GM18909 (cell line): Measurements from ENCODE around the gene WBP2.
A peak's percentile ranks its signal among the peaks of the same experiment; 100 is the strongest.
"Not testable (repeated sequence)": the region's sequence is repeated elsewhere in the genome, so short reads cannot be mapped to it uniquely, and the experiment has no call there.

Experiments used
- ATAC-seq: cut with Tn5 transposase; IDR thresholded peaks from one replicate; pipeline ENCODE4 v1.9.1; 2021; ENCODE audit warnings: mild to moderate bottlenecking; ENCODE audit not compliant: unreplicated experiment, poor library complexity

Gene WBP2

DNA sequence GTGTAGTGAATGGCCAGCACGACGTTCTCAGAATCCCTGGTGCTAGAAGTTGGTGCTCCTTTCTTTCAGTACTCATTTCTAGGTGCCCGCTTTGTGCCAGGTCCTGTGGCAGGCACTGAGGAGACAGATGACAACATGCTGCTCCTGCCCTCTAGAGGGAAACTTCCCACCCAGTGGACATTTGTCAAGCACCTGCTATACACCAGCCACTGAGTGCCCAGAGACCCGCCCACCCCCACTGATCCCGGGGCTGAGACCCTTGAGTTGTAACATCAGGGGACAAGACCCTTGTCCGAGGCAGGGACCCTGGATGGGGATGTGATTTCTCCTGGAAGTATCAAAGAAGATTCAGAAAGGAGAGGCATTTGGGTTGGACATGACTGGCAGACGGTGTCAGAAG is 36.0 kb downstream of the WBP2 start:
- ATAC-seq, result no peak

DNA sequence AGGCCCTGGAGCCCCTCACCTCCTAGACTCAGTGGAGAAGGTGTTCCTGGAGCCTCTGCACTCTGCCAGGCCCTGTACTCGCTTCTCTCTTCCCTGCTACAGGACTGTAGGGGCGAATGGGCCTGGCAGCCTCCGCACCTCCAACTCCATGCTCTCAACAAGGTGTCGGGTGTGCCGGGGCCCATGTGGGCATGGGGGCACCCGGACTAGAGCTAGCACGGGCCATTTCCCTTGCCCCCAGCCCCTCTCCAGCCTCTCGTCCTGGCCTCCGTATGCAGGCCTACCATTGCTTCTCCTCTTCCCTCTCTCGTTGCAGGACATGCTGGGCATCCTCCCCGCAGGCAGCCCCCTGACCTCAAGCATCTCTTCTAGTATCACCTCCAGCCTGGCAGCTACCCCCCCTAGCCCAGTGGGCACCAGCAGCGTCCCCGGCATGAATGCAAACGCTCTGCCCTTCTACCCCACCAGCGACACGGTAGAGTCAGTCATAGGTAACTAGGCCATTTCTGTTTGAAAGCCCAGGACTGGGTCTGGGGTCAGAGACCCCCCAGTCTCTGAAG is 36.7 kb downstream of the WBP2 start:
- no peak for ATAC-seq

DNA sequence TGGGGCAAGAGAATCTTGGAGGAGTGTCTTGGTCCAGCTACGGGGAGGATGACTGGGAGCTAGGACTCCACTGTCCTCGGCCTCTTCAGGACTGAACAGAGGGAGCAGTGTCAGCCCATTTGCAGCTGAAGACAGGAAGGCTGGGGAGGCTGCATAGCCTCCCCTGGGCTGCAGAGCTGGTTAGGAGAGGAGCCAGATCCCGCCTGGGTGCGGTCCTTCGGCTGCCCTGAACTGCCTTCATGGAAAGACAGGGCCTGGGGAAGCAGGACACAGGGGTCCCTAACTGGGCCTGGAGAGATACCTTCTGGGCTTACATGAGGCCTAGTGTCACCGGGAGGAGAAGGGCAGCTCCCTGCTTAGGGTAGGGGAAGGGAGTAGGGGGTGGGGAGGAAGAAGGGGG is 37.6 kb downstream of the WBP2 start:
- no peak for ATAC-seq

DNA sequence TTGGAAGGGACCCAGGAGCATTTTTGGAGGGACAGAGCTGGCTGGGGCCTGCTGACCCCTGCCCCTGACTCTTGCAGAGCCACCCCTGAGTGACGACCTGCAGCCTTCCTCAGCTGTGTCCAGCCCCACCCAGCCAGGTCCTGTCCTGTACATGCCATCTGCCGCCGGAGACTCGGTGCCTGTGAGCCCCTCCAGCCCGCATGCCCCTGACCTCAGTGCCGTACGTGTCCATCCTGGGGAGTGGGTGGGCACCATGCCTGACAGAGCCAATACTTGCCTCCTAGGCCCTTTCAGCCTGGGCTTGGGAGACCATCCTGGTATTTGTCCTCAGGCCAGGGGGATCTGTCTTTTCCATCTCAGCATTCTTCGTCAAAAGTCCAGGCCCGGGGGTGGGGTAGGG is 38.4 kb downstream of the WBP2 start:
- ATAC-seq, result no peak

DNA sequence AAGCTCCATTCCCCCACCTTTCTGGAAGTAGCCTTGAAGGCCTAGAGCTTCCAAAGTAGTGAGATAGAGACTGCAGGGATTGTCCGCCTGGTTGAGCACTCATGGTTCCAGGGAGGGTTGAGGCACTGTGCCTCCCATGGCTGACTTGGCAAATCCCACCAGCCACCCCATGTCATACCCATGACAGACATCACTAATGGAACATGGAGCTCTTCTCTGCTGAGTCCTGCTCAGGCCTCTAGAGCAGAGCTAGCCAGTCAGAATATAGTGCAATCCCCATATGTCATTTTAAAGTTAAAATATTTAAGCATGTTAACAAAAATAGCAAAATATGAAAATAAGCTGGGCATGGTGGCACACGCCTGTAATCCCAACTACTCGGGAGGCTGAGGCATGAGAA is 39.7 kb downstream of the WBP2 start:
- ATAC-seq, result no peak

DNA sequence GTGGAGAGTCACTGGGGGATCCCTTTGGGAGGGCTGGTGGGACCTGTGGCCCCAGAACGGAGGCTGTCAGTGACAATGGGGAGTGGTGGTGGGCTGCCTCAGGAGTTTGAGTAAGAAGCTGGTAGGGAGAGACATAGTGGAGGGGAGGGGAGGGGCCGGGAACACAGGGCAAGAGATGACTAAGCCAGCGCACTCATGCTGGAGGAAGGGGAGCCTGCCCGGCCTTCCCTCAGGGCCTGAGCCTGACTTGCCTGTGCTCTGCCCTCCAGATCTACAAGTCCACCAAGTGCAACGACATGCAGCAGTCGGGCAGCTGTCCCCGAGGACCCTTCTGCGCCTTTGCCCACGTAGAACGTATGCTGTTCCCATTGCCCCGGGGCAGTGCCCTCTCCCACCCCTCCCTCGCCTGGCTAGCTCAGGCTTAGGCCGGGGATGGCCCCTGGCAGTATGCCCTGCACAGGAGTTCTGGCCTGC is 40.2 kb downstream of the WBP2 start:
- ATAC-seq, result no peak

DNA sequence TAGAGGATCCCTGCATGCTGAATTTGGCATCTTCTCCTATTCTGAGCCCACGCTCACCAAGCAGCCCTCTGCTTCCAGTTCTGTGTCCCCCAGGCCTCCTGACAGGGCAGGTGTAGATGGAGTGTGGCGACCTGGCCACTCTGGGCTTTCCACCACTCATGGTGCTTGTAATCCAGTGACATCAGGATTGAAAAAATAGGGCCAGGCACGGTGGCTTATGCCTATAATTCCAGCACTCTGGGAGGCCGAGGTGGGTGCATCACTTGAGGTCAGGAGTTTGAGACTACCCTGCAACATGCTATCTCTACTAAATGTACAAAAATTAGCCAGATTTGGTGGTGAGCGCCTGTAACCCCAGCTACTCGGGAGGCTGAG is 41.1 kb downstream of the WBP2 start:
- ATAC-seq, result no peak

DNA sequence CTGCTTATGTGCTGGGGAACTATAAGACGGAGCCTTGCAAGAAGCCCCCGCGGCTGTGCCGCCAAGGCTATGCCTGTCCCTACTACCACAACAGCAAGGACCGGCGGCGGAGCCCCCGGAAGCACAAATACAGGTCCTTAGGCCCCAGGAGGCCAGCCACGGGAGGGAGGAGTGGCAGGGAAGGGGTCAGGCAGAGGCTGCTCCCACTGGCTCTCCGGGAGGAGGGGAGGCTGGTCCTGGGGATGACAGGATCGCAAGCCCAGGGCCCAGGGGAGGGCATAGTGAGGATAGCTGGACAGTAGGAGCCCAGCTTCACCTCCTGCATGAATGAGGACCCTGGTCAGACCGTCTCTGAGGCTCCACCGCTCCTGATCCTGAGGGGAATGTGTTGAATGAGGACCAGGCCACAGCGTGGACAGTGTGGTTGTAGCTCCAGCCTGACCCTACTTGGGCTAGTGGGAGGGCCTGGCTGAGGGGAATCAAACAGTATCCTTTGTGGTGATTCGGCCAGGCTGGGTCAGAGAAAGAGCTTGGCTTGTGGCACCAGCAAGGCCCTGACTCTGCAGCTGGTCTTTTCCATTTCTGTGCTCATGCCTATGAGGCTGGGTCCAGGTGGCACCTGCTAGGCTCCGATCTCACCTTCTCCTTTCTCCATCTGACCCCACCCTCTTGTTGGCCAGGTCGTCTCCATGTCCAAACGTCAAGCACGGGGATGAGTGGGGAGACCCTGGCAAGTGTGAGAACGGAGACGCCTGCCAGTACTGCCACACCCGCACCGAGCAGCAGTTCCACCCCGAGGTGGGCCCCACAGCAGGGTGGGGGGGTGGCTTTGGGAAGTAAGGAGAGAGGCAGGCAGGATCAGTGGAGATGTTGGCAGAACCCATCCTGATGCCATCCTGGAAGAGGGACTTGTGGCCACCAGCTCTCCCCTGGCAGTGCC is 41.8 kb downstream of the WBP2 start:
- no peak for ATAC-seq

DNA sequence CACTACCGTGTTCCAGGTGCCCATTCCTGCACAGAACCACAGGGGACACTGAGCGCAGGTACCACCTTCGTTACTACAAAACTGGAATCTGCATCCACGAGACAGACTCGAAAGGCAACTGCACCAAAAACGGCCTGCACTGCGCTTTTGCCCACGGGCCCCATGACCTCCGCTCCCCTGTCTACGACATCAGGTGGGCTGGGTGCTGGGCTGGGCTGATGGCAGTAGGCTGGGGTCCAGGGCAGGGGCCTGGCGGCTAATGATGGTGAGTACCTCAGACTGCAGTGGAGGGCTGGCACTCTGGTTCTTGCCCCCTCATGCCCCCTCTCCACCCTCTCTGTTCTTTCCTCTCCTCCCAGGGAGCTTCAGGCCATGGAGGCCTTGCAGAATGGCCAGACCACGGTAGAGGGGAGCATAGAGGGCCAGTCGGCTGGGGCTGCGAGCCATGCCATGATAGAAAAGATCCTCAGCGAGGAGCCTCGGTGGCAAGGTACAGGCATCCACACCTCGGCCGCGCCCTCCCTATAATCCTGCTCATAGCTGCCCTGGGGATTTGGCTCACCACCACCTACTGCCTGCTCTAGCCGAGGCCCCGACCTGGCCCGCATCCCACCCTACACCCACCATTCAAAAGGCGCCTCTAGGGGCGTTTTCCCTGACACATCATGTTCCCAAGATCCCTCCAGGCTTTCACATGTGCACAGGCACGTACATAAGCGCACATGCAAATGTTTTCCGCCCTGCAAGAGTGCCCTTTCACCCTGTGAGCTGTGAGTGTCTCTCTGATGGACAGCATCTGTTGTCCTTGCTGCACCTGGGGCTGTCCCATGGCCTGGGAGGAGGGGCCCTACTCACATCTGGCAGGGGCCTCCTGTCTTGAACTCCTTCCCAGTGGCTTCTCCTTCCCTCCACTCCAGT is 42.8 kb downstream of the WBP2 start:
- ATAC-seq, result no peak

DNA sequence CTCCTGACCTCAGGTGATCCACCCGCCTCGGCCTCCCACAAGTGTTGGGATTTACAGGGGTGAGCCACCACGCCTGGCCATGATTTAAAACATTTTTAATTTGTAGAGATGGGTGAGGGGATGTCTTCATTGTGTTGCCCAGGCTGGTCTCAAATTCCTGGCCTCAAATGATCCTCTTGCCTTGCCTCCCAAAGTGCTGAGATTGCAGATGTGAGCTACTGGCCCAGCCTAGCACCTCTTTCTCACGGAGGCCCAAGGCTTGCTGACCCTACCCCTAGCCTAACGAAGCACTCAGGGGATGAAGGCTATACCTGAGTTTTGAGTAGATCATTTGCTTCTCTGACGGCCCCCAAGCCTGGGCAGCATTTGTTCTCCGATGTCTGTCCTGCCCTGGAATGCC is 44.0 kb downstream of the WBP2 start:
- no peak for ATAC-seq

DNA sequence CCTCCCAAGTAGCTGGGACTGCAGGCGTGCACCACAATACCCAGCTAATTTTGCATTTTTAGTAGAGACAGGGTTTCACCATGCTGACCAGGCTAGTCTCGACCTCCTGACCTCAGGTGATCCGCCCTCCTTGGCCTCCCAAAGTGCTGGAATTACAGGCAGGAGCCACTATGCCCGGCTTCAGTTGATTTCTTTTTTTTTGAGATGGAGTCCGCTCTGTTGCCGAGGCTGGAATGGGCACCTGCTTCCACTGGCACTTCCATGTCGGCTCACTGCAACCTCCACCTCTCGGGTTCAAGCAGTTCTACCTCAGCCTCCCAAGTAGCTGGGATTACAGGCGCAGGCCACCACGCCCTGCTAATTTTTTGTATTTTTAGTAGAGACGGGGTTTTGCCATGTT is 44.4 kb downstream of the WBP2 start:
- ATAC-seq, result not testable (repeated sequence)

DNA sequence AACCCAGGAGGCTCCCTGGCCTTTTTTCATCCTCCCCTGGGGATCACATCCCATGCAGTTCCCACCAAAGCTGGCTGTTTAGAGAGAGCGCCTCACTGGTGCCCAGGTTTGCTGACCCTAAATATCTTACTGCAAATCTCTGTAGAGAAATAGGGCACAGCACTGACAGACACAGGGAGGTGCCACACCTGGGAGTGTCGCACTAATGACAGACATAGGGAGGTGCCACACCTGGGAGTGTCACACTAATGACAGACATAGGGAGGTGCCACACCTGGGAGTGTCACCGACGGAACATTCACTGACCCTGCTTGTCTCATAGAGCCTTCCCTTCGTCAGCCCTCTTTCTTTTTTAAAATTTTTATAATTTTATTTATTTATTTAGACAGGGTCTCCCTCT is 44.9 kb downstream of the WBP2 start:
- no peak for ATAC-seq

DNA sequence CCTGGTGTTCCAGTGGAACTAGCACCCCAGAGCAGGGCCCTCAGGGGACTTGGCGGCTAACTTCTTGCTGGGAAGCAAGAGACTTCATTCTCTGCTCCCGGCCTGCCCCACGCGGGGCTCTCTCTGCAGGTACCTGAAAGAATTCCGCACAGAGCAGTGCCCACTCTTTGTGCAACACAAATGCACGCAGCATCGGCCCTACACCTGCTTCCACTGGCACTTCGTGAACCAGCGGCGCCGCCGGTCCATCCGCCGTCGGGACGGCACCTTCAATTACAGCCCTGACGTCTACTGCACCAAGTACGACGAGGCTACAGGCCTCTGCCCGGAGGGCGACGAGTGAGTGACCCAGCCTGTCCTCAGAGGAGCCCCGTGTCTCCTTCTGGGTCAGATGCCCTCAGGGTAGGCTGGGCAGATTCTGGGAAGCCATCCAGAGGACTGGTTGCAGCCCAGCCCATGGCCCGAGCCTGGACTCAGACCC is 45.5 kb downstream of the WBP2 start:
- no peak for ATAC-seq

DNA sequence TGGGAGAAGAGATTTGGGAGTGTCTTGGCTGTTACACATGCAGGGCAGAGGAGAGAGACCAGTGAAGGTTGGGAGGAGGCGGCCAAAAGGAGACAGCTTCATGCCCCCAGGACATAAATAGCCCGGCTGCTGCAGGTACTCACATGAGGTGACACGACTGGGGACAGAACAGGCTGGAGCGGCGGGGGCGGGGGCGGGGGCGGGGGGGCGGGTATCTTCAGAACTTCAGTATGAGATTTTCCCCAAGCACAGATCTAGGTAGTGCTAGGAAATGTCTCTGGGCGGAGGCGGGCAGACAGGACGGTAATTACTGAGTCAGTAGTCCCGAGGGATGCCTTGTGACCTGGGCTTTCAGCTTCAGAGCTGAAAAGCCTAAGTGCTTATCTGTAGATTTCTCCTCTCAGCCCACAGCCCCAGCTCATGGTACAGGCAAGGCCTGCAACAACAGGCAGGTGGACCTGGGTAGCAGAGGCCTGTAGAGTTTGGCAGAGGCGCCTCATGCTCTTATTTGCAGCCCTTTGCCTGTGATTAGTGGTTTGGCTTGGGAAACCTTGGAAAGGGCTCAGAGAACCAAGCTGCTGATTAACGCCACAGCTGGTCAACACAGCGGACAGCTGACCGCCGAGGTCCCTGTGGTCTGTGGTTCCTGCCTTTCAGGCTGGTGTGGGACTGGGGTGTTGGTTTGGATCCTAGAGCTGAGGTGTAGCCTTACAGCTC is 46.1 kb downstream of the WBP2 start:
- ATAC-seq, result peak; percentile 69

DNA sequence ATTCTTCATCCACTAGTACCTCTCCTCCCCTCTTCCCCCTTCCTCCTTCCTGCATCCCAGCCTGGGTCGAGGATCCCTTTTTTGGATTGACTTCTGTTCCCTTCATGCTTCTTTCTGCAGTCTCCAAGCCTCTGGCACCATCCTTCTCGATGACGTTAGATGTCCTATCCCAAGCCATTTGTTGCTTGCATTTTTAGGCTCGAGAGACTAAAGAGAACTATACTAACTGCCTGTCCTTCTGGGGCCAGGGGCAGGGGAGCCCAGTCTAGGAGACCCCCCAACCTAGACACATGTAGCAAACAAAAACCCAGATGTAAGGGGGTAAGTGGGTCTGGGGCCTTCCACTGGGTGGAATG is 46.6 kb downstream of the WBP2 start:
- no peak for ATAC-seq

DNA sequence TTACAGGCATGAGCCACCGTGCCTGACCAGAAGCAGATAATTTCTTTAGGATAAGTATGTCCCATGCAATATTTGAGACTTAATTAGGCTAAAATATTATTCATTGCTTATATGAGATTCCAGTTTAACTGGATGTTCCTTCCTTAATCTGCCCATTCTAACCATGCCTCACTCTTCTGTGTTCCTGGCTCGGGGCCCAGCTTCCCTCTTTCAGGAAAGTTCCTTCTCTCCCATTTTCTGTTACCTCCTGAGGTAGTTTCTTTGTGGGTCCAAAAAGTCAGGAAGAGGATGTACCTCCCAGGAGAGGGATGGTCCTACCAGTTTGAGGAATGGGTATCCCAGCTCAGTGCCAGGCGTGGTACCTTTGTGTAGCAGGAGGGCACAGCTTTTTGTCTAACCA is 47.3 kb downstream of the WBP2 start:
- no peak for ATAC-seq

DNA sequence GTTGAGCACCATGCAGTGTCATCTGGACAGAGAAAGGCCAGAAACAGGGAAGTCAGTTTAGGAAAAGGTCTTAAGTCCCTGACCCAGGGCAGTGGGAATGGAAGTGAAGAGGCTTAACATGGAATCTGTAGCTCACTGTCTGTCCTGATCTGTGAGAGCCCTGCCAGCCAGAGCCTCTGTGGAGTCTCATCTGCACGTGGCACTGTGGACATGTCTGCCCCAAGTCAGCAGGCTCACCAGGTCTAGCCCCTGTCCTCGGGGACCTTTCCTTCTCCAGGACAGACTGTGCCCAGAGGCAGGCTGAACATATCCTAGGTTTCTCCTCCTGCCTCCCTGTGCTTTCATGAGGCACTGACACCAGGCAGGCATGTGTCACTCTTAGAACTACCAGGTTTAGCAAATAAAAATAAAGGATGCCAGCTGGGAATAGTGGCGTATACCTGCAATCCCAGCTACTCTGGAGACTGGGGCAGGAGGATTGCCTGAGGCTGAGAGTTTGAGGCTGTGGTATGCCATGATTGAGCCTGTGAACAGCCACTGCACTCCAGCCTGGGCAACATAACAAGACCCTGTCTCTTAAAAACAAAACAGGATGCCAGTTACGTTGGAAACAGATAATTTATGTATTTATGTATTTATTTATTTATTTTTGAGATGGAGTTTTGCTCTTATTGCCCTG is 48.2 kb downstream of the WBP2 start:
- no peak for ATAC-seq

DNA sequence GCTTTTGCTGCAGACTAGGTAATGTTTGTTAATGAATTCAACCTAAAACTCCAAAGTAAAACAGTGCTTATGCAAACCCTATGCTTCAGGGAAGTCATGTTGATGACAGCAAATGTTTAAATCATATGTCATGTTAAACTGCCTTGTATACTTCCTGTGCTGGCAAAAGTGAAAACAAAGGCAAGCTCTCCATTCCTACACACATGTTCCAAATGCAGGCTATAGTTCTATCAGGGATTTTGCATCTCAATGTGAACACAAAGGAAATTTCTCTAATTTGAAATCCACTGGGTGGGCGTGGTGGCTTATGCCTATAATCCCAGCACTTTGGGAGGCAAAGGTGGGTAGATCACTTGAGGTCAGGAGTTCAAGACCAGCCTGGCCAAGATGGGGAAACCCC is 51.3 kb downstream of the WBP2 start:
- ATAC-seq, result no peak

DNA sequence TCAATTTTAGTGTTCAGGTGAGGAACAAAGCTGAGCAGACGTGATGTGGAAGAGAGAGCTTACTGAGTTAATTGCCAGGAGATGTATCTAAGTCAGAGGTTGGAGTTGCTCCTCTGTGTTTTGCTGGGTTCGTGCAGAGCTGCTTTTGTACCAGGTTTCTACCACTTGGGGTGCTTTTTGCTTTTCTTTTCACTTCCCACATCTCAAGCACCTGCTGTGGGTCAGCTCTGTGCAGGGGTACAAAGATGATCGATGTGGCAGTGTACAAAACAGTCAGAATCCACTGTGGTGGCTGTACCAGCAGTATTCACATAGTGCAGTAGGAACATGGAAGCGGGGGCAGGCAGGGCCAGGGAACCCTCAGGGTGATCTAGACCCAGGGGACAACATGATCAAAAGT is 55.7 kb downstream of the WBP2 start:
- no peak for ATAC-seq
